GM12878 (cell line): ENCODE data around the gene PRKAG2. TPM values are rescaled to one million over a fixed set of nuclear protein-coding genes. Genes with fewer than 3 reads are reported as not detected.

Experiments used
- ATAC-seq: fragments of 200-7000 bp; cut with Tn5 transposase; 3 replicates; pipeline ENCODE4 v1.9.1; 2020; ENCODE audit warnings: mild to moderate bottlenecking, moderate library complexity
- BruUV-seq: library from RNA; stranded (reverse); fragments of 400-500 nt; replicated peaks from 2 replicates; lab custom pipeline; 2021; lab: Mats Ljungman, UMichigan
- CTCF ChIA-PET: fragments of 300-600 bp; sonication (Branson Sonifier 250); formaldehyde crosslinking; extraction: SDS; loops from one replicate; lab custom pipeline; 2021; ENCODE audit warnings: inconsistent platforms; lab: Yijun Ruan, JAX
- POLR2A ChIA-PET: fragments of 350-600 bp; formaldehyde crosslinking; extraction: SDS; loops from one replicate; lab custom pipeline; 2021; ENCODE audit warnings: inconsistent platforms; lab: Charles Lee
- RAD21 ChIA-PET: fragments of 300-600 bp; sonication (Branson Sonifier 250); formaldehyde crosslinking; loops from one replicate; lab custom pipeline; 2023; ENCODE audit warnings: antibody characterized with exemption; ENCODE audit not compliant: unreplicated experiment; lab: Charles Lee
- SMC1A ChIA-PET: fragments of 300-600 bp; sonication (Branson Sonifier 250); formaldehyde crosslinking; loops from one replicate; lab custom pipeline; 2023; ENCODE audit not compliant: unreplicated experiment, uncharacterized antibody; lab: Charles Lee
- DNase-seq: peaks from one replicate; pipeline ENCODE4 v3.0.0-alpha.2; 2011; ENCODE audit warnings: low read depth, low spot score
- FAIRE-seq: peaks from 3 replicates; lab custom pipeline; 2011; peaks lifted over from hg19 to GRCh38; lab: Jason Lieb, UNC
- H2AFZ ChIP-seq: 2 replicates; pipeline ENCODE4 v1.6.0; 2011; ENCODE audit warnings: low read depth, low read length, control low read depth; ENCODE audit not compliant: control insufficient read depth
- H3K27ac ChIP-seq: 2 replicates; pipeline ENCODE4 v1.5.1; 2011; ENCODE audit warnings: control low read depth; ENCODE audit not compliant: control insufficient read depth, insufficient read depth
- H3K27me3 ChIP-seq, 2 experiments: replicated peaks in 1 of 2; 2 replicates each; pipeline versions ENCODE4 v1.6.0 to v1.6.1; 2011; ENCODE audit warnings: low read length in 1 of 2; ENCODE audit not compliant: control insufficient read depth in 2 of 2, insufficient read depth in 2 of 2
- H3K36me3 ChIP-seq, 2 experiments: 2 replicates each; pipeline ENCODE4 v1.5.1; 2011; ENCODE audit warnings: low read length in 1 of 2; ENCODE audit not compliant: control insufficient read depth in 2 of 2, insufficient read depth in 2 of 2
- H3K4me1 ChIP-seq: 2 replicates; pipeline ENCODE4 v1.6.1; 2011; ENCODE audit warnings: mild to moderate bottlenecking, low read length, moderate library complexity, mixed read lengths; ENCODE audit not compliant: control insufficient read depth, insufficient read depth
- H3K4me2 ChIP-seq: 2 replicates; pipeline ENCODE4 v1.6.0; 2011; ENCODE audit warnings: control low read depth; ENCODE audit not compliant: control insufficient read depth, insufficient read depth
- H3K4me3 ChIP-seq: fragments of 200-600 bp; sonication (generic); 2 replicates; pipeline ENCODE4 v1.5.1; 2016
- H3K79me2 ChIP-seq: 2 replicates; pipeline ENCODE4 v1.6.0; 2011; ENCODE audit warnings: low read length; ENCODE audit not compliant: control insufficient read depth, insufficient read depth
- H3K9ac ChIP-seq: 2 replicates; pipeline ENCODE4 v1.8.0; 2011; ENCODE audit warnings: low read length, control low read depth, mixed read lengths; ENCODE audit not compliant: control insufficient read depth, insufficient read depth
- H3K9me3 ChIP-seq: replicated peaks from 3 replicates; pipeline ENCODE4 v1.5.1; 2011; ENCODE audit warnings: mild to moderate bottlenecking, low read length; ENCODE audit not compliant: control insufficient read depth, insufficient read depth
- H4K20me1 ChIP-seq: 2 replicates; pipeline ENCODE4 v1.6.0; 2011; ENCODE audit not compliant: control insufficient read depth, insufficient read depth
- ATF3 ChIP-seq: IDR thresholded peaks from 2 replicates; pipeline ENCODE4 v1.6.1; 2011; ENCODE audit warnings: low read depth, mild to moderate bottlenecking, low read length, moderate library complexity, borderline replicate concordance; ENCODE audit errors: extremely low read depth
- BHLHE40 ChIP-seq, 2 experiments: fragments of 450-650 bp in 1 of 2; IDR thresholded peaks; 2 replicates each; pipeline ENCODE4 v1.6.1; 2011 to 2017; ENCODE audit warnings: low read depth in 2 of 2, borderline replicate concordance in 1 of 2, improper control_type of control experiment in 1 of 2, low read length in 1 of 2, mild to moderate bottlenecking in 1 of 2
- BRCA1 ChIP-seq: IDR thresholded peaks from 2 replicates; pipeline ENCODE4 v1.6.1; 2011; ENCODE audit warnings: low read depth, low read length, improper control_type of control experiment
- E2F8 ChIP-seq: fragments of 450-650 bp; IDR thresholded peaks from 2 replicates; pipeline ENCODE4 v1.6.1; 2018; ENCODE audit warnings: mild to moderate bottlenecking, low read depth, moderate library complexity; ENCODE audit not compliant: partially characterized antibody
- HDAC6 ChIP-seq: fragments of 200-600 bp; sonication (generic); IDR thresholded peaks from one replicate; pipeline ENCODE4 v1.8.0; 2017; ENCODE audit warnings: antibody characterized with exemption; ENCODE audit not compliant: unreplicated experiment
- NBN ChIP-seq: fragments of 450-650 bp; IDR thresholded peaks from 2 replicates; pipeline ENCODE4 v1.6.1; 2016
- NFIC ChIP-seq: IDR thresholded peaks from 2 replicates; pipeline ENCODE4 v1.6.1; 2012; ENCODE audit warnings: low read depth, mild to moderate bottlenecking, inconsistent platforms, low read length, moderate library complexity
- NR2C1 ChIP-seq: fragments of 450-650 bp; IDR thresholded peaks from 2 replicates; pipeline ENCODE4 v1.6.1; 2017; ENCODE audit warnings: antibody characterized with exemption, mild to moderate bottlenecking, moderate library complexity
- SMAD5 ChIP-seq: IDR thresholded peaks from 2 replicates; pipeline ENCODE4 v1.6.1; 2016; ENCODE audit warnings: antibody characterized with exemption, low read depth
- SPI1 ChIP-seq: IDR thresholded peaks from 2 replicates; pipeline ENCODE4 v1.6.1; 2011; ENCODE audit warnings: low read depth, mild to moderate bottlenecking, low read length, moderate library complexity, borderline replicate concordance; ENCODE audit not compliant: insufficient read depth
- SREBF2 ChIP-seq: IDR thresholded peaks from 2 replicates; pipeline ENCODE4 v1.6.1; 2012; ENCODE audit warnings: mild to moderate bottlenecking, low read length
- STAT1 ChIP-seq: fragments of 450-650 bp; conservative IDR thresholded peaks from 2 replicates; pipeline ENCODE4 v1.6.1; 2014; ENCODE audit warnings: antibody characterized with exemption, mild to moderate bottlenecking
- USF2 ChIP-seq: IDR thresholded peaks from 2 replicates; pipeline ENCODE4 v1.6.1; 2011; ENCODE audit warnings: low read depth, low read length, improper control_type of control experiment, borderline replicate concordance
- WRNIP1 ChIP-seq: IDR thresholded peaks from 2 replicates; pipeline ENCODE4 v1.6.1; 2011; ENCODE audit warnings: low read depth, low read length, improper control_type of control experiment, borderline replicate concordance
- ZNF274 ChIP-seq: IDR thresholded peaks from one replicate; pipeline ENCODE4 v1.8.0; 2011; ENCODE audit not compliant: insufficient read length, insufficient read depth
- WGBS: methylation state at CpG from one replicate; pipeline ENCODE4 v1.1.6; 2016; ENCODE audit warnings: low lambda C conversion rate; ENCODE audit not compliant: insufficient replicate concordance, insufficient coverage; ENCODE audit errors: missing lambda C conversion rate; 5-methylcytosine and 5-hydroxymethylcytosine counted together
- in situ Hi-C: fragments of 300-500 bp; cut with MboI; formaldehyde crosslinking; loops from 9 replicates; pipeline ENCODE4 v1.14.3; 2018; ENCODE audit warnings: mixed read lengths
- intact Hi-C: fragments of 100-400 bp; cut with micrococcal nuclease; formaldehyde crosslinking; loops from one replicate; pipeline ENCODE4 v1.14.2; 2022; ENCODE audit not compliant: unreplicated experiment
- polyA plus RNA-seq, 11 experiments: library from polyadenylated mRNA; depleted of rRNA in 4 of 11; unstranded in 6 of 11; stranded (reverse) in 5 of 11; fragments of >200 nt; fragmentation: Nextera tagmentation in 4 of 11; fragmentation: Illumina TruSeq in 1 of 11; extraction: Ambion mirVana in 4 of 11; extraction: Trizol in 1 of 11; gene quantifications; 1 replicate in 1 of 11; 2 replicates in 10 of 11; pipeline versions ENCODE4 v1.2.1 to v1.2.3, GENCODE V29; 2011 to 2016; ENCODE audit warnings: inconsistent platforms in 2 of 11, missing spikeins in 2 of 11, low read depth in 1 of 11
- total RNA-seq, 4 experiments: library from RNA; depleted of rRNA in 3 of 4; stranded (reverse); fragments of >200 nt in 3 of 4; fragmentation: Illumina TruSeq in 1 of 4; extraction: Trizol in 1 of 4; gene quantifications; 2 replicates each; pipeline versions ENCODE4 v1.2.1 to v1.2.3, GENCODE V29; 2013 to 2021
- TF ChIP-seq, protein P1 (sequence below): fragments of 450-650 bp; IDR thresholded peaks from 2 replicates; pipeline ENCODE4 v1.6.1; 2017; ENCODE audit warnings: mild to moderate bottlenecking

The PRKAG2 gene
- total and polyA plus RNA-seq, 10 of the 15 experiments (the other 5 are each of a cell fraction or from before 2014, with no cell fraction given) = 3.4 to 8.9 (median 6.8) TPM

GRCh38 chr7:151849008-151849878, 27.7 kb downstream of the PRKAG2 start (continued):
- TF ChIP-seq ATF3 = no peak
- TF ChIP-seq NFIC = no peak
- TF ChIP-seq BRCA1 = no peak
- TF ChIP-seq HDAC6 = no peak
- no peak for TF ChIP-seq STAT1
- TF ChIP-seq SMAD5 = no peak

DNA sequence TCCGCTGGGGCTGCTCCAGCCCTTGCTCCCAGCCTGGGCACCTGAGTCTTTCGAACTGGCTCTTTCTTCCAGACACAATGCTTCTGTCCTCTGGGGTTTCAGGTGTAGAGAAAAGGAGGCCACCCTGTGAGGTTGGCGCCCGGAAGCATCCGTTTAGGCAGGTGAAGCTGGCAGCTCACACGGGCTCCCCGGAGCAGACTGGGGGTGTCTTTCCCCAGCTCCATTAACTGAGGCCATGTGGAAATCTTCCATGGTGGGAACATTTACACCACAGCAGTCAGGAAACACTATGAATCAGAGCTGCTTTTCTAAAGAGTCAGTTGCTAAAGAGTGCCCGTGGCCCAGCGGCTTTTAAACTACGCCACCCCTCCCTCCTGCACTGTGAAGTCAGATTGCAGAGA, 29.2 kb downstream of the PRKAG2 start:
- ChIA-PET RAD21 (no interaction called here), SMC1A (no interaction called here), CTCF (no interaction called here), POLR2A (no interaction called here)
- 87% methylated on average over 10 of the region's 10 CpGs for WGBS
- no peak overlapping the region for H3K9ac ChIP-seq
- no peak for ATAC-seq
- no peaks in the 10 kb centered on the region for H4K20me1 ChIP-seq
- in situ Hi-C loops (no loop called here), intact Hi-C loops (no loop called here)
- no TSS peak for BruUV-seq
- H3K36me3 ChIP-seq = no peaks in the 10 kb centered on the region
- no peaks in the 10 kb centered on the region for H3K27me3 ChIP-seq
- TF ChIP-seq, protein P1, sequence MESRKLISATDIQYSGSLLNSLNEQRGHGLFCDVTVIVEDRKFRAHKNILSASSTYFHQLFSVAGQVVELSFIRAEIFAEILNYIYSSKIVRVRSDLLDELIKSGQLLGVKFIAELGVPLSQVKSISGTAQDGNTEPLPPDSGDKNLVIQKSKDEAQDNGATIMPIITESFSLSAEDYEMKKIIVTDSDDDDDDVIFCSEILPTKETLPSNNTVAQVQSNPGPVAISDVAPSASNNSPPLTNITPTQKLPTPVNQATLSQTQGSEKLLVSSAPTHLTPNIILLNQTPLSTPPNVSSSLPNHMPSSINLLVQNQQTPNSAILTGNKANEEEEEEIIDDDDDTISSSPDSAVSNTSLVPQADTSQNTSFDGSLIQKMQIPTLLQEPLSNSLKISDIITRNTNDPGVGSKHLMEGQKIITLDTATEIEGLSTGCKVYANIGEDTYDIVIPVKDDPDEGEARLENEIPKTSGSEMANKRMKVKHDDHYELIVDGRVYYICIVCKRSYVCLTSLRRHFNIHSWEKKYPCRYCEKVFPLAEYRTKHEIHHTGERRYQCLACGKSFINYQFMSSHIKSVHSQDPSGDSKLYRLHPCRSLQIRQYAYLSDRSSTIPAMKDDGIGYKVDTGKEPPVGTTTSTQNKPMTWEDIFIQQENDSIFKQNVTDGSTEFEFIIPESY = no peak
- no peak for TF ChIP-seq USF2
- TF ChIP-seq WRNIP1 = no peak
- no peak for TF ChIP-seq SPI1
- TF ChIP-seq E2F8 = no peak
- TF ChIP-seq BHLHE40 (IDR thresholded peaks at IDR 0.05; ENCODE audit: borderline replicate concordance in 1 of 2, low read depth in 2 of 2, low read length in 1 of 2) = no peak
- TF ChIP-seq NR2C1 = no peak
- no peak for TF ChIP-seq SREBF2
- no peak for TF ChIP-seq ZNF274
- TF ChIP-seq SMAD5 = no peak
- TF ChIP-seq NBN = no peak
- H3K27ac ChIP-seq = no peak overlapping the region
- H3K9me3 ChIP-seq = no peaks in the 10 kb centered on the region
- no peak overlapping the region for H2AFZ ChIP-seq
- no peak overlapping the region for H3K4me3 ChIP-seq
- no peak for DNase-seq
- H3K4me2 ChIP-seq = no peak overlapping the region
- H3K79me2 ChIP-seq = no peaks in the 10 kb centered on the region
- no peak for FAIRE-seq
- peaks cover 10% of the 10 kb centered on the region for H3K4me1 ChIP-seq
